ENCODE data around the gene ZNF100.
"Not testable (repeated sequence)": the region's sequence is repeated elsewhere in the genome, so short reads cannot be mapped to it uniquely, and the experiment has no call there.

The ZNF100 gene

DNA sequence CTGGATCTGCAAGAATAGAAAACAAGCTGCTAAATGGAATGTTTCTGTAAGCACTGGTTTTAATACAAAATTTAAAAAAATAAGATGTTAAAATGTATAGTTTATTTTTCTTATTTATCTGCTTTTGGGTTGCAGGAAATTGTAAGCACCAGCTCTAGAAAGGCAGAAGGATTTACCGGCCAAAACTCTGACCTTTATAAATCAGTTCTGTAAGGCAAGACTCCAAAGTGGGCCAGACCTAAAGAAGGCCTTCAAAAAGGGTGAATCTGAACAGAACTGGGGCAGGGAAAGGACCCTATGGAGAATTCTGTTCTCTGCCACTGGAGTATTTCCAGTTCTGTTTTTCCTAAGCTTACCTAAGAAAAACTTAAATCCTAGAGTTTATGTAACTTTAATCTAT, 19.3 kb downstream of the ZNF100 start:
- Histone ChIP-seq H3K9me3 (no peaks in the 10 kb centered on the region), H3K4me1 (no peaks in the 10 kb centered on the region), H3K36me3 (replicated peaks) (peaks cover 11% of the 10 kb centered on the region), H3K27me3 (ENCODE audit: low read depth) (no peaks in the 10 kb centered on the region), H3K4me3 (no peak overlapping the region)
- DNase-seq (ENCODE audit: low spot score in 2 of 2), result no peak
- in situ Hi-C loops (cut with MboI; ENCODE audit: low sequenced_read_pairs), result no loop called here

GRCh38 chr19:21740559-21740958, 26.8 kb downstream of the ZNF100 start:
- H3K36me3 ChIP-seq (replicated peaks), result peaks cover 12% of the 10 kb centered on the region; the same call in 1 of the 2 replicates

GRCh38 chr19:21726942-21727747, 40.2 kb downstream of the ZNF100 start:
- H3K27me3 ChIP-seq (ENCODE audit: low read depth); H3K9me3 ChIP-seq; H3K4me3 ChIP-seq; in situ Hi-C loops (cut with MboI; ENCODE audit: low sequenced_read_pairs); H3K4me1 ChIP-seq; DNase-seq (ENCODE audit: low spot score in 2 of 2): not testable (repeated sequence)
- peaks cover 10% of the 10 kb centered on the region for H3K36me3 ChIP-seq (replicated peaks)

More at GRCh38 chr19:21740559-21740958, 26.8 kb downstream of the ZNF100 start:
- Histone ChIP-seq H3K27me3 (ENCODE audit: low read depth) (no peaks in the 10 kb centered on the region), H3K4me3 (no peak overlapping the region), H3K9me3 (no peaks in the 10 kb centered on the region), H3K4me1 (no peaks in the 10 kb centered on the region)
- no peak for DNase-seq (ENCODE audit: low spot score in 2 of 2)
- in situ Hi-C loops (cut with MboI; ENCODE audit: low sequenced_read_pairs), result no loop called here

DNA sequence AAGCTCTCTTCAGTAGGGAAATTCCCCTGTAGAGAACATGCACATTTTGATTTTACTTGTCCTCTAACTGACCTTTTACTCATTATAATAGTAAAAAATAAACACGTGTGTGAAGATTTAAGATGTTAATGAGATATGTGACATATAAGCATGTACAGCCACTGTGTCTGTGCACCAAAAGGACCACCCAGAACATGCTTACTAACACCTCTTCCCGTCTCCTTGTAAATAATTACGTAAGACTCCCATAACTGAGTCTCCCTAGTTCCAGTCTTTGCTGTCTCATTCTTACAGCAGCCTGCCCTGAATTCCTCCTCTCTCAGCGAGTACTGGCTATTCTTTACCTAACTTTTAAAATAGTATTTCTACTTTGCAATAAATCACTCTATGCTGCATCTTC, 53.6 kb downstream of the ZNF100 start:
- no peaks in the 10 kb centered on the region for H3K4me1 ChIP-seq
- H3K36me3 ChIP-seq (replicated peaks), result no peaks in the 10 kb centered on the region
- DNase-seq (ENCODE audit: low spot score in 2 of 2), result no peak
- H3K27me3 ChIP-seq (ENCODE audit: low read depth), result no peaks in the 10 kb centered on the region
- H3K4me3 ChIP-seq, result no peak overlapping the region
- in situ Hi-C loops (cut with MboI; ENCODE audit: low sequenced_read_pairs), result no loop called here
- H3K9me3 ChIP-seq, result no peaks in the 10 kb centered on the region

- in situ Hi-C loops (cut with MboI; ENCODE audit: low sequenced_read_pairs), result no loop called here
These were observed 57.9 kb downstream of the ZNF100 start for GRCh38 chr19:21709464-21709863.

DNA sequence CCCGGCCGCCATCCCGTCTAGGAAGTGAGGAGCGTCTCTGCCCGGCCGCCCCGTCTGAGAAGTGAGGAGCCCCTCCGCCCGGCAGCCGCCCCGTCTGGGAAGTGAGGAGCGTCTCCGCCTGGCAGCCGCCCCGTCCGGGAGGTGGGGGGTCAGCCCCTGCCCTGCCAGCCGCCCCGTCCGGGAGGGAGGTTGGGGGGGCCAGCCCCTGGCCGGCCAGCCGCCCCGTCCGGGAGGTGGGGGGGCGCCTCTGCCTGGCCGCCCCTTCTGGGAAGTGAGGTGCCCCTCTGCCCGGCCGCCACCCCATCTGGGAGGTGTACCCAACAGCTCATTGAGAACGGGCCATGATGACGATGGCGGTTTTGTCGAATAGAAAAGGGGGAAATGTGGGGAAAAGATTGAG, 59.5 kb downstream of the ZNF100 start:
- H3K4me3 ChIP-seq; H3K27me3 ChIP-seq (ENCODE audit: low read depth); H3K9me3 ChIP-seq; DNase-seq (ENCODE audit: low spot score in 2 of 2); H3K4me1 ChIP-seq; H3K36me3 ChIP-seq (replicated peaks); in situ Hi-C loops (cut with MboI; ENCODE audit: low sequenced_read_pairs): not testable (repeated sequence)

More at GRCh38 chr19:21709464-21709863, 57.9 kb downstream of the ZNF100 start:
- Histone ChIP-seq H3K4me1 (no peaks in the 10 kb centered on the region), H3K36me3 (replicated peaks) (no peaks in the 10 kb centered on the region), H3K27me3 (ENCODE audit: low read depth) (no peaks in the 10 kb centered on the region), H3K9me3 (no peaks in the 10 kb centered on the region), H3K4me3 (no peak overlapping the region)
- no peak for DNase-seq (ENCODE audit: low spot score in 2 of 2)

GRCh38 chr19:21707065-21707464, 60.3 kb downstream of the ZNF100 start:
- in situ Hi-C loops (cut with MboI; ENCODE audit: low sequenced_read_pairs), result no loop called here
- Histone ChIP-seq H3K9me3 (no peaks in the 10 kb centered on the region), H3K4me1 (no peaks in the 10 kb centered on the region), H3K27me3 (ENCODE audit: low read depth) (no peaks in the 10 kb centered on the region), H3K4me3 (no peak overlapping the region), H3K36me3 (replicated peaks) (no peaks in the 10 kb centered on the region)
- no peak for DNase-seq (ENCODE audit: low spot score in 2 of 2)

DNA sequence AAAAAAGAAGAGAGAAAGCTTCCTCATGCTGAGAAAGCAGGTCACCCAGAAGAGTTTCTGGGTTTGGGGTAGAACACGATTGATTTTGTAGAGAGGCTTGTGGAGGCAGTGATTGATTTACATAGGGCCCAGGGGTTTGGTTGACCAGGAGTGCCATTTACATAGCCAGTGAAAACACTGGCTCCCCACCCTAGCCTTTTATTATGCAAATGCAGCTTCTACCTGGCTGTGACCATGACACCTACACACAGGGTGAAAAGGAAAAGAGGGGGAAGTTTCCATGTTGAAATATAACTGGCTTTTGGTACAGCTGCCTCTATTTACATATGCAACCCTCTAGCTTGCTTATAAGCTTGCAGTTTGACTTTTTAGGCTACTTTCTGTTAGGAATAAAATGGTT, 62.0 kb downstream of the ZNF100 start:
- Histone ChIP-seq H3K9me3 (no peaks in the 10 kb centered on the region), H3K4me3 (no peak overlapping the region), H3K36me3 (replicated peaks) (no peaks in the 10 kb centered on the region), H3K4me1 (no peaks in the 10 kb centered on the region), H3K27me3 (ENCODE audit: low read depth) (no peaks in the 10 kb centered on the region)
- no peak for DNase-seq (ENCODE audit: low spot score in 2 of 2)
- in situ Hi-C loops (cut with MboI; ENCODE audit: low sequenced_read_pairs), result no loop called here

DNA sequence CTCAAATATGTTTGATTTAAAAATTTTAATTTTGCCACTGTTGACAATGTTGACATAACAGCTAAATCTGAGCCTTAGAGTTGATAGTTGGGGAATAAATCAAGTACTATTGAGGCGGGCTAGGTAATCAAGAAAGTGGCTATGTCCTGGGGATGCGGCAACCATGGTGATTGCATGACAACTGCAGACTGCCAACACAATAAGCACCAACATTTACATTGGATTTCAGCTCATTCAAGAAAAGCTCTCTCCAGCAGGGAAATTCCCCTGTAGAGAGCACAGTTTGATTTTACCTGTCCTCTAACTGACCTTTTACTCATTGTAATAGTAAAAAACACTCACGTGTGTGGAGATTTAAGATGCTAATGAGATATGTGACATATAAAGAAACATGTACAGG, 63.1 kb downstream of the ZNF100 start:
- no peaks in the 10 kb centered on the region for H3K4me1 ChIP-seq
- in situ Hi-C loops (cut with MboI; ENCODE audit: low sequenced_read_pairs), result no loop called here
- no peak overlapping the region for H3K4me3 ChIP-seq
- no peaks in the 10 kb centered on the region for H3K36me3 ChIP-seq (replicated peaks)
- H3K9me3 ChIP-seq, result no peaks in the 10 kb centered on the region
- no peaks in the 10 kb centered on the region for H3K27me3 ChIP-seq (ENCODE audit: low read depth)
- no peak for DNase-seq (ENCODE audit: low spot score in 2 of 2)

DNA sequence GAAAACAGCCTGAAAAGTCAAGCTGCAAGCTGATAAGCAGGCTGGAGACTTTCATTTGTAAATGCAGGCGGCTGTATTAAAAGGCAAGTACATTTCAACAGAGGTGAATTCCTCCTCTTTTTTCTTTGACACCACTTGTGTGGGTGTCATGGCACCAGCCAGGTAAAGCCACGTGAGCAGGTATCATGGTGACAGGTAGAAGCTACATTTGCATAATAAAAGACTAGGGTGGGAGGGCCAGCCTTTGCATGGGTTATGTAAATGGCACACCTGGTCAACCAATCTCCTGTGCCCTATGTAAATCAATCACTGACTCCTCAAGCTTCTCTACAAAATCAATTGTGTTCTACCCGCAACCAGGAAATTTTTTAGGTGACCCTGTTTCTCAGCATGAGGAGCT, 68.2 kb downstream of the ZNF100 start:
- in situ Hi-C loops (cut with MboI; ENCODE audit: low sequenced_read_pairs), result no loop called here
- Histone ChIP-seq H3K36me3 (replicated peaks) (no peaks in the 10 kb centered on the region), H3K27me3 (ENCODE audit: low read depth) (no peaks in the 10 kb centered on the region), H3K9me3 (no peaks in the 10 kb centered on the region), H3K4me3 (no peak overlapping the region), H3K4me1 (no peaks in the 10 kb centered on the region)
- DNase-seq (ENCODE audit: low spot score in 2 of 2), result no peak

DNA sequence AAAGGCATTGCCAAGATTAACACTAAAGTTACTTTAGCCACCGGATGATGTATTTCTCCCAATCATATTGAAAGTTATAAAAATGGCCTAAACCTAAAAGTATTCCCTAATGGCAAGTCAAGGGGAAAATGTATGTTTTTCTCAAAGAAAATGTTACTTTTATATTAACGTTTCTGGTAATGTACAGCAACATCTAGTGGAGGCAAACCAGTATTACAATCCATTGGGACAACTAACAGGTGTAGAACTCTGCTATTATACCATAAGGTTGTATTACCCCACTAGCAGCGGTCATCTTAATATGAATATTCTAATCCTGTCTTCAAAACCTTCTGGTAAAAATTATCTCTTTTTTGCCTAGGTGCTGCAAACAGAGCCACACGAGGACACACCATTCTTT, 69.2 kb downstream of the ZNF100 start:
- in situ Hi-C loops (cut with MboI; ENCODE audit: low sequenced_read_pairs), result no loop called here
- no peaks in the 10 kb centered on the region for H3K36me3 ChIP-seq (replicated peaks)
- DNase-seq (ENCODE audit: low spot score in 2 of 2), result no peak

DNA sequence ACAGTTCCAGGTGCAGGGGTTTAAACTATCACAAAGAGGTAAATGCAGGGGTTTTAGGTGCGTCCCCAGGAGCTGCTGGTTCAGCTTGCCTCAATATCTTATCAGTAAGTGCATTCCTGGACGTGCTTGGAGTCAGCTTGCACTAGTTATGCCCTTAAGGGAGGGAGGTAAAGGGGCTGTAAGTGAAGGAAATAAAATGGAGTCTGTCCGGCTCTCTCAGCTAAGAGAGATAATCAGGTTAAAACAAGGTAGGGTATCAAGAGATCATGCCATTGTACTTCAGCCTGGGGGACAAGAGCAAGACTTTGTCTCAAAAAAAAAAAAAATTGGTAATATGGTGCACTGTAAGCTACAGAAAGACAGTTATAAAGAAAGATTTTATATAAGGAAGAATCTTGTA, 69.7 kb downstream of the ZNF100 start:
- no peaks in the 10 kb centered on the region for H3K9me3 ChIP-seq
- H3K36me3 ChIP-seq (replicated peaks), result no peaks in the 10 kb centered on the region
- H3K4me3 ChIP-seq, result no peak overlapping the region
- DNase-seq (ENCODE audit: low spot score in 2 of 2), result no peak
- in situ Hi-C loops (cut with MboI; ENCODE audit: low sequenced_read_pairs), result no loop called here
- H3K27me3 ChIP-seq (ENCODE audit: low read depth), result no peaks in the 10 kb centered on the region
- H3K4me1 ChIP-seq, result no peaks in the 10 kb centered on the region

More for the DNA sequence above, 69.2 kb downstream of the ZNF100 start:
- H3K9me3 ChIP-seq, result no peaks in the 10 kb centered on the region
- no peaks in the 10 kb centered on the region for H3K4me1 ChIP-seq
- no peaks in the 10 kb centered on the region for H3K27me3 ChIP-seq (ENCODE audit: low read depth)
- no peak overlapping the region for H3K4me3 ChIP-seq

DNA sequence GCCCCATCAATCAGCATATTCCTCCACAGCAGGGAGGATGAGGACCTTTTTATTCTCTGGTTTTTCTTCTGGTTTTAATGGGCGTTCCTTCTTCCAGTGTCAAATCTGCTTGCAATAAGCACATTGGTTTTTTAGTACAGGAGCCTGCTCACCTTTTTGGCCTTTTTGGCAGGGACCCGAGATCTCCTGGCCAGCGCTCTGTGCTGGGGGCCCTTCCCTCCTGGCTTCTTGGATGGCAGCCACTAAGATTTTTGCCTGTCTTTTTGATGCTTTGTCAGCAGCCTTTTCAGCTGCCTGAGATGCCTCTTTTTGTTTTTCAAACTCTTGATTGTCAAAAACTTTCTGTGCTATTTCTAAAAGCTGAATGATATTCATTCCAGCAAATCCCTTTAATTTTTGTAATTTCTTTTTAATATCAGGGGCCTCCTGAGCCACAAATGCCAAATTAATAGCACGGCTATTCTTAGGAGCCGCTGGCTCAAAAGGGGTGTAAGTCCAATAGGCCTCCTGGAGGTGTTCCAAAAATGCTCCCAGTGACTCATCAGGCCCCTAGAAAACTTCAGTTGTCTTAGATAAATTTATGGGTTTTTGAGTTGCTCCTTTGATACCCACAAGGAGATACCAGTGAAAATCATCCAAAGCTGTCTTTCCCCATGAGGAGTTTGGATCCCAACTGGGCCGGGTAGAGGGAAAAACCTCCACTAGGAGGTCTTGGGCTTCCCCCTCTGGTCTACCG, 73.0 kb downstream of the ZNF100 start:
- Histone ChIP-seq H3K36me3 (replicated peaks) (no peaks in the 10 kb centered on the region), H3K27me3 (ENCODE audit: low read depth) (no peaks in the 10 kb centered on the region), H3K9me3 (no peaks in the 10 kb centered on the region), H3K4me3 (no peak overlapping the region), H3K4me1 (no peaks in the 10 kb centered on the region)
- no peak for DNase-seq (ENCODE audit: low spot score in 2 of 2)
- in situ Hi-C loops (cut with MboI; ENCODE audit: low sequenced_read_pairs), result no loop called here

DNA sequence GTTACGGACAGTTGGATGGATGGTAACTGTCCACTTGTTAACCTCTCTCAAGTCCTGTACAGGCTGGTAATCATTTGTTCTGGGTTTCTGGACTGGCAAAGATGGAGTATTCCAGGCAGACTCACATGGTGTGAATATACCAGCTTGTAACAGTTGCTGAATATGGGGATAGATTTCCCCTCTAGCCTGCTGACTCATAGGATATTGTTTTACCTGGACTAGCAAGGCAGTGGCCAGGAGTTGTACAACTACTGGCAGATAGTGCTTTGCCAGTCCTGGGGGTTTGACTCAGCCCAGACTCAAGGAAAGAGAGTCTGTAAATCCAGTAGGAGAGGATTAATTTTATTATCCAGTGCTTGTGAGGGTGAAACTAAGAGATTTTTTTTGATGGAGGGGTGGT, 74.0 kb downstream of the ZNF100 start:
- DNase-seq (ENCODE audit: low spot score in 2 of 2), result no peak
- no peaks in the 10 kb centered on the region for H3K9me3 ChIP-seq
- no peak overlapping the region for H3K4me3 ChIP-seq
- H3K36me3 ChIP-seq (replicated peaks), result no peaks in the 10 kb centered on the region
- no peaks in the 10 kb centered on the region for H3K4me1 ChIP-seq
- no peaks in the 10 kb centered on the region for H3K27me3 ChIP-seq (ENCODE audit: low read depth)
- in situ Hi-C loops (cut with MboI; ENCODE audit: low sequenced_read_pairs), result no loop called here

Data from HAP-1 (cell line).